ENCODE measurements around the gene GPSM3. TPM values are rescaled to one million over a fixed set of nuclear protein-coding genes. Genes with fewer than 3 reads are reported as not detected.

The GPSM3 gene
- total and polyA plus RNA-seq, 11 donors = 1.6 to 41.0 (median 3.8) TPM

DNA sequence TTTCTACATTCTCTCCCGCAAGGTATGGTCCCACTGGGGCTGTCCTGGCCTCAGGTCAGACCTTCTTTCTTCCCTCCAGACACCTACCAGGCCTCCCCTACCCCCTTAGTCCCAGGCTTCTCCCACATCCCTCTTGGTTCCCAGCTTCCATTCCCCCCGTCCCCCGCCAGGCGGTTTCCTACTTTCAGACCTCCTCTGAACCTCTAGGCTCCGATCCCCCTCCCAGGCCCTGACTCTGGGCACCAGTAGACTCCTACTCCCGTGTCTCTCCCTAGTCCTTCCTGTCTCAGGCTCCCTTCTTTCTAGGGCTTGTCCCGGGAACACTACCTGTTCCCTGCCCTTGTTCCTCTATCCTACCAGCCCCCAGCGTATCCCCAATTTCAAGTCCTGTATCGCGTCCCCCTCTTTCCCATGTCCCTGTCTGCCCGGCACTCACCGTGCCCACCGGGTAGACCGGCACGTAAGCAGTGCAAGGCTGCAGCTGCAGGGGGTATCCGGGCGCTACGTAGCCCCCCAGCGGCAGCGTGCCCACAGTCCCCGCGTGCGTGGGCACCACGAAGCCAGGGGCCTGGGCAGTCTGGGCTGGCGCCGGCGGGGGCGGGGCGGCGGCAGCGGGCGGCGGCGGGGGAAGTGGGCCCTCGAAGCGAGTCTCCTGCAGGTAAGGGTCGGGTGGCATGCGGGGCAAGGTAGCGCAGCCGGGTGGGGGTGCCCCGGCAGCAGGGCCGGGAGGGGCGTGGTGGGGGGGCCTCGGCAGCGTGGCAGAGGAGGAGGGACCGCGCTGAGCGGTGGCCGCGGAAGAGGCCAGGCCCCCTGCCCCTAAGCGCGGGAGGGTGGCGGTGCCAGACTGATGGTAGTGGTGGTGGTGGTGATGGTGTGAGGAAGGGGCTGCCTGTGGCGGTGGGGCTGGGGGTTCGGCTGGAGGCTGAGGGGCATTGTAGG is 42.2 kb downstream of the GPSM3 start:
- Histone ChIP-seq H3K4me3 (peak overlapping the region in 3 of 12 donors; percentile 69 to 91 (median 69)), H3K36me3 (peaks cover 0 to 5% (median 0%) of the 10 kb centered on the region in 9 donors), H3K27me3 (peaks cover 0 to 48% (median 6%) of the 10 kb centered on the region in 9 donors), H3K9me3 (no peaks in the 10 kb centered on the region), H3K27ac (peak overlapping the region in 1 of 12 donors; percentile 41), H3K4me1 (peaks cover 6 to 37% (median 21%) of the 10 kb centered on the region in 12 donors)
- DNase-seq (no peak), ATAC-seq (no peak)
- 36 to 59% (median 51%) methylated on average over 53 to 55 of the region's 55 CpGs for whole genome bisulfite sequencing, 4 donors
- no peak for TF ChIP-seq POLR2A (IDR thresholded peaks at IDR 0.05)
- TF ChIP-seq, protein P1, sequence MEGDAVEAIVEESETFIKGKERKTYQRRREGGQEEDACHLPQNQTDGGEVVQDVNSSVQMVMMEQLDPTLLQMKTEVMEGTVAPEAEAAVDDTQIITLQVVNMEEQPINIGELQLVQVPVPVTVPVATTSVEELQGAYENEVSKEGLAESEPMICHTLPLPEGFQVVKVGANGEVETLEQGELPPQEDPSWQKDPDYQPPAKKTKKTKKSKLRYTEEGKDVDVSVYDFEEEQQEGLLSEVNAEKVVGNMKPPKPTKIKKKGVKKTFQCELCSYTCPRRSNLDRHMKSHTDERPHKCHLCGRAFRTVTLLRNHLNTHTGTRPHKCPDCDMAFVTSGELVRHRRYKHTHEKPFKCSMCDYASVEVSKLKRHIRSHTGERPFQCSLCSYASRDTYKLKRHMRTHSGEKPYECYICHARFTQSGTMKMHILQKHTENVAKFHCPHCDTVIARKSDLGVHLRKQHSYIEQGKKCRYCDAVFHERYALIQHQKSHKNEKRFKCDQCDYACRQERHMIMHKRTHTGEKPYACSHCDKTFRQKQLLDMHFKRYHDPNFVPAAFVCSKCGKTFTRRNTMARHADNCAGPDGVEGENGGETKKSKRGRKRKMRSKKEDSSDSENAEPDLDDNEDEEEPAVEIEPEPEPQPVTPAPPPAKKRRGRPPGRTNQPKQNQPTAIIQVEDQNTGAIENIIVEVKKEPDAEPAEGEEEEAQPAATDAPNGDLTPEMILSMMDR (IDR thresholded peaks at IDR 0.05) = no peak
- intact Hi-C loops (cut with DNase I) = loop anchor here in 6 of 10 donors (5.0 to 10.0 kb wide), 4 partner anchors 33 to 105 kb away; no protein-coding TSS in a partner anchor

DNA sequence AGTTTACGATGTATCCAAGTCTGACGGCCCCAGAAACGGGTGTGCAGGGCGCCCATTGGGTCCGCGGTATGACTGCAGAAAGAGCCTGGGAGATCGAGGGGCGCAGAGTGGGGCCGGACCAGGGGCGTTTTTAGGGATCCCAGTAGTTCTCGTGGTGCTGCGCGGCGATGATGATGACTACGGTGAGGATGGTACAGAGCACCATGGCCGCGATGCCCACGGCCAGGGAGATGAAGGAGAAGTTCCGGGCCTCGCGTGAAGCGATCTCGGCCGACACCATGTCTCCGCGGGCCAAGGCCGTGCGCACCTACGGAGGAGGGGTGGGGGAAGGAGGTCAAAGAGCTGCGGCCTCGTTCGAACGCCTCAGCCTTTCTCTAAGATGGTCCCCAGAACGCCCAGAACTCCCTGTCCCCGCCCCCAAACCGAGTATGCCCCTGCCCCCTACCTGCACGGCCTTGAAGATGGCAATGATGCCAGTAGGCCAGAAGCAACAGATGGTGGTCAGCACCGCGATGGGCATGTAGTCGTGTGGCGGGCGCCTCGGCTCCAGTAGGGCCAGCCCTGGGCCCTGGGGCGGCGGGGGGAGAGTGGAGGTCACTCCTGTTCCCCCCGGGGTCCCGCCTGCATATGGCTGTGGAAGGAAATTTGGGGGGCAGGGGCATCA is 43.2 kb downstream of the GPSM3 start:
- DNase-seq = peak in 1 of 5 donors; percentile 37

DNA sequence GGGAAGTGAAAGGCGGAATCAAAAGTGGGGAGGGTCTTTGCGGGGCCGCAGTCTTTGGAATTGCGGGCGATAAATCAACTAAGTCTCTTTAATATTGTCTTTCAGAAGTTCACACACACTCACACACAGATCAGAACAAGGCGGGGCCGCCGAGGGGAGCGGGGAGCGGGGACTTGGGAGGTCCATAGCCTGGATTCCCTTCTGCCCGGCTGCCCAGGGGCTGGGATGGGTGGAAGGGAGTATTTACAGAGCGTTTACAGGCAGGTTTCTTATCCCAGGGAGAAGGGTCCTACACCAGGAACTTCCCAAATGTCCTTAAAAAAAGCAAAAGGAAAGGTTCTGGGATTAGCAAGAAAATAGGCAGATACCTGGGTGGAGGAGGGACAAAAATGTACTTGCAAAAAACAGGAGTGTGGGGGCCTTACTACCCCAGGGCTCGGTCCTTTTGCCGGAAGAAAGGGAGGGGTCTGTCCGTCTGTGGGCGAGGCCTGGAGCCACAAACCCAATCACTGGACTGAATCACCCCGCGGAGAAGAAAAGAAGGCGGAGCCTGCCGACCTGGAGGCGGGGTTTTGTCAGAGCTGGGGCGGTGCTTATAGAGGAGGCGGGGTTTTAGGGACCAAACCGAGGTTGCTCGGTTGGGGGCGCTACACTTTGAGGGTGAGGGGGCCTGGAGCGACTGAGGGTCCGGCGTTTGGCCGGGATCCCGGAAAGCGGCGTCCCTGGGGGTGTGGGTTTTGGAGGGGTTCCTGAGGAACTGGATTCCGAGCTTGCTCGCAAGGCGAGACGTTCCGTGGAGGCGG is 44.0 kb downstream of the GPSM3 start:
- Histone ChIP-seq H3K4me1 (peaks cover 0 to 28% (median 13%) of the 10 kb centered on the region in 12 donors), H3K27me3 (peaks cover 0 to 48% (median 6%) of the 10 kb centered on the region in 9 donors), H3K9me3 (no peaks in the 10 kb centered on the region), H3K36me3 (peaks cover 0 to 5% (median 0%) of the 10 kb centered on the region in 9 donors), H3K4me3 (peak overlapping the region in 9 of 12 donors; percentile 24 to 42 (median 34)), H3K27ac (no peak overlapping the region)
- peak in 4 of 5 donors; percentile 58 to 78 (median 62) for DNase-seq
- no peak for TF ChIP-seq POLR2A (IDR thresholded peaks at IDR 0.05)
- TF ChIP-seq, protein P1 (IDR thresholded peaks at IDR 0.05) = peak in 5 of 12 donors; percentile 8 to 16 (median 12)
- WGBS, 4 donors = 16 to 37% (median 31%) methylated on average over 39 of the region's 39 CpGs
- intact Hi-C loops (cut with DNase I) = no loop called here
- peak in 3 of 4 donors; percentile 41 to 64 (median 55) for ATAC-seq

More for the DNA sequence above, 43.2 kb downstream of the GPSM3 start:
- H3K9me3 ChIP-seq = no peaks in the 10 kb centered on the region
- peaks cover 0 to 31% (median 14%) of the 10 kb centered on the region in 12 donors for H3K4me1 ChIP-seq
- H3K27me3 ChIP-seq = peaks cover 0 to 48% (median 6%) of the 10 kb centered on the region in 9 donors
- H3K27ac ChIP-seq = no peak overlapping the region
- peak overlapping the region in 9 of 12 donors; percentile 24 to 42 (median 34) for H3K4me3 ChIP-seq
- intact Hi-C loops (cut with DNase I) = no loop called here
- no peak for ATAC-seq
- 34 to 60% (median 47%) methylated on average over 44 to 47 of the region's 47 CpGs for WGBS, 4 donors
- peaks cover 0 to 5% (median 0%) of the 10 kb centered on the region in 9 donors for H3K36me3 ChIP-seq
- TF ChIP-seq POLR2A (IDR thresholded peaks at IDR 0.05) = no peak
- TF ChIP-seq, protein P1 (IDR thresholded peaks at IDR 0.05) = no peak
